A673 (cell line): ENCODE measurements around the gene ALPK3.

Experiments
- EZH2 ChIP-seq: fragments of 200-600 bp; sonication (generic); IDR thresholded peaks from 2 replicates; pipeline ENCODE4 v1.6.1; 2017; ENCODE audit warnings: borderline replicate concordance, low read depth, mild to moderate bottlenecking, mixed read lengths, antibody characterized with exemption, low read length; ENCODE audit not compliant: poor library complexity, severe bottlenecking
- TF ChIP-seq, protein P1 (sequence below): fragments of 300-800, 200-600 bp; sonication (generic); conservative IDR thresholded peaks from 2 replicates; pipeline ENCODE4 v1.5.1; 2017; ENCODE audit warnings: low read depth, mild to moderate bottlenecking, antibody characterized with exemption, low read length, moderate library complexity, mixed read lengths

GRCh38 chr15:84910928-84911623, 93.9 kb downstream of the ALPK3 start:
- TF ChIP-seq, protein P1, sequence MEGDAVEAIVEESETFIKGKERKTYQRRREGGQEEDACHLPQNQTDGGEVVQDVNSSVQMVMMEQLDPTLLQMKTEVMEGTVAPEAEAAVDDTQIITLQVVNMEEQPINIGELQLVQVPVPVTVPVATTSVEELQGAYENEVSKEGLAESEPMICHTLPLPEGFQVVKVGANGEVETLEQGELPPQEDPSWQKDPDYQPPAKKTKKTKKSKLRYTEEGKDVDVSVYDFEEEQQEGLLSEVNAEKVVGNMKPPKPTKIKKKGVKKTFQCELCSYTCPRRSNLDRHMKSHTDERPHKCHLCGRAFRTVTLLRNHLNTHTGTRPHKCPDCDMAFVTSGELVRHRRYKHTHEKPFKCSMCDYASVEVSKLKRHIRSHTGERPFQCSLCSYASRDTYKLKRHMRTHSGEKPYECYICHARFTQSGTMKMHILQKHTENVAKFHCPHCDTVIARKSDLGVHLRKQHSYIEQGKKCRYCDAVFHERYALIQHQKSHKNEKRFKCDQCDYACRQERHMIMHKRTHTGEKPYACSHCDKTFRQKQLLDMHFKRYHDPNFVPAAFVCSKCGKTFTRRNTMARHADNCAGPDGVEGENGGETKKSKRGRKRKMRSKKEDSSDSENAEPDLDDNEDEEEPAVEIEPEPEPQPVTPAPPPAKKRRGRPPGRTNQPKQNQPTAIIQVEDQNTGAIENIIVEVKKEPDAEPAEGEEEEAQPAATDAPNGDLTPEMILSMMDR: no peak
- TF ChIP-seq EZH2: no peak
